OCI-LY3 (cell line): ENCODE measurements around the gene CHAF1A.

Experiments used
- EZH2phosphoT487 ChIP-seq: fragments of 200-600 bp; shearing (Covaris generic); IDR thresholded peaks from 2 replicates; pipeline ENCODE4 v1.6.1; 2018; ENCODE audit warnings: antibody characterized with exemption, mixed run types, low read depth
- TF ChIP-seq, protein P1 (sequence below): fragments of 200-600, 300-600 bp; sonication (generic); IDR thresholded peaks from 2 replicates; pipeline ENCODE4 v1.5.1; 2014; ENCODE audit warnings: antibody characterized with exemption, low read length, low read depth

- no peak for TF ChIP-seq EZH2phosphoT487
- TF ChIP-seq, protein P1, sequence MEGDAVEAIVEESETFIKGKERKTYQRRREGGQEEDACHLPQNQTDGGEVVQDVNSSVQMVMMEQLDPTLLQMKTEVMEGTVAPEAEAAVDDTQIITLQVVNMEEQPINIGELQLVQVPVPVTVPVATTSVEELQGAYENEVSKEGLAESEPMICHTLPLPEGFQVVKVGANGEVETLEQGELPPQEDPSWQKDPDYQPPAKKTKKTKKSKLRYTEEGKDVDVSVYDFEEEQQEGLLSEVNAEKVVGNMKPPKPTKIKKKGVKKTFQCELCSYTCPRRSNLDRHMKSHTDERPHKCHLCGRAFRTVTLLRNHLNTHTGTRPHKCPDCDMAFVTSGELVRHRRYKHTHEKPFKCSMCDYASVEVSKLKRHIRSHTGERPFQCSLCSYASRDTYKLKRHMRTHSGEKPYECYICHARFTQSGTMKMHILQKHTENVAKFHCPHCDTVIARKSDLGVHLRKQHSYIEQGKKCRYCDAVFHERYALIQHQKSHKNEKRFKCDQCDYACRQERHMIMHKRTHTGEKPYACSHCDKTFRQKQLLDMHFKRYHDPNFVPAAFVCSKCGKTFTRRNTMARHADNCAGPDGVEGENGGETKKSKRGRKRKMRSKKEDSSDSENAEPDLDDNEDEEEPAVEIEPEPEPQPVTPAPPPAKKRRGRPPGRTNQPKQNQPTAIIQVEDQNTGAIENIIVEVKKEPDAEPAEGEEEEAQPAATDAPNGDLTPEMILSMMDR: no peak
Measured at GRCh38 chr19:4376671-4376990, 25.8 kb upstream of the CHAF1A start.
